Measurements from ENCODE around the gene FIBP. TPM values are rescaled to one million over a fixed set of nuclear protein-coding genes. Genes with fewer than 3 reads are reported as not detected.
A peak's percentile ranks its signal among the peaks of the same experiment; 100 is the strongest.

FIBP gene
- total and polyA plus RNA-seq, 2 donors (not counting 3 experiments of a cell fraction or from before 2014, with no cell fraction given): 105 to 162 TPM

DNA sequence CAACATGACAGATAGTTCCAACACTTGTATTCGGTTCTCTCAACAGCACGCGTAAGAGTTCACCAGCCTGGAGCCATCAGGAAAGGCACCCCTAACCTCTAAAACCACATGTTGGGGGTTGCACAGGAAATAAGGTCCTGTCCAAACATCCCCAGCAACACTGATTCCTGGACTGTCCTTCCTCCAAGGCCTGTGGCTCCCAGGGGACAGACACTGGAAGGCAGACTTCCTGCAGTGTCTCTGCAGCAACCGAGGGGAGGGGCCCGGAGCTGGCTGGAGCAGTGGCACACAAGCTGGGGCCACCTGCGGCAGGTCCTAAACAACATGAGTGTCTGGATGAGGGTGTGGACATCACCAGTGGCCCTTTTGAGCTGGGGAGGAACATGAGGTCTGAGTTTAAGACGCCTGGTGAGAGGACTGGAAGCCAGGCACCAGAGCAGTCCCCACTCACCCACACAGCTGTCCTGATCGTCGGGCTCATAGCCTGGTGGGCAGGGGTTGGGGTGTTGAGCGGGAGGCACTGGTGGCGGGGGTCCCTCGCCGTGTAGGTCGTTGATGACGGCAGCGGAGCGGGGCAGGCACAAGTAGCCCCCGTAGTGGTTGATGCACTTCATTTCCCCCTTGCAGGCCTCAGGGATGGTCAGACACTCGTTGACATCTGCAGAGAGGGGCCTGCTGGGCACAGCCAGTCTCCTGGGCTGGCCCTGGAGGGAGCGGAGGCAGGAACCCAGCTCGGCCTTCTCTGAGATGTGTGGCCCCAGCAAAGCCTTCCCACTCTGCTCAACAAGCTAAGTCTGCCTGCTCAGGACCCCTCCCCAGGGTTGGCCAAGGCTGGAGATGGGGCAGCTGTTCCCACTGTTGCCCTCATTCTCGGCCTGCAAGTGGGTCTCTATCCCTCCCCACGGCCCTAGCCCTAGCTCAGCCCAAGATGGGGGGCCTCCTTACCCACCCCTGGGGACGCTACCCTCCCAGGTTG is 17.3 kb downstream of the FIBP start:
- DNase-seq (ENCODE audit: low read depth, low spot score) (no peak), FAIRE-seq (no peak)
- Histone ChIP-seq H3K27ac (ENCODE audit: insufficient read depth, low read depth, low read length) (peak overlapping the region; percentile 52), H4K20me1 (replicated peaks; ENCODE audit: control insufficient read depth, extremely low read depth, insufficient read depth, low read length) (no peaks in the 10 kb centered on the region), H3K27me3 (ENCODE audit: control insufficient read depth in 2 of 2, insufficient read depth in 2 of 2, low read length in 2 of 2) (no peaks in the 10 kb centered on the region), H3K4me3 (replicated peaks in 1 of 3; ENCODE audit: insufficient read depth in 1 of 3, low read depth in 1 of 3, low read length in 3 of 3) (no peak overlapping the region), H3K9me3 (replicated peaks; ENCODE audit: control insufficient read depth, insufficient read depth, low read length) (no peaks in the 10 kb centered on the region), H3K4me2 (ENCODE audit: insufficient read depth, low read length) (peak overlapping the region; percentile 57), H3K79me2 (ENCODE audit: control insufficient read depth, insufficient read depth, low read length) (peaks cover 2% of the 10 kb centered on the region), H3K36me3 (ENCODE audit: control insufficient read depth in 2 of 2, extremely low read depth in 1 of 2, insufficient read depth in 2 of 2, low read length in 2 of 2) (peaks cover 0 to 21% of the 10 kb centered on the region in 2 experiments), H3K9ac (replicated peaks; ENCODE audit: extremely low read depth, insufficient read depth, low read length) (no peak overlapping the region), H2AFZ (ENCODE audit: low read depth, low read length) (no peak overlapping the region), H3K4me1 (ENCODE audit: control insufficient read depth, extremely low read depth, insufficient read depth, low read length) (peaks cover 17% of the 10 kb centered on the region), H3K9me1 (replicated peaks; ENCODE audit: control insufficient read depth, extremely low read depth, insufficient read depth, low read length) (no peaks in the 10 kb centered on the region)
- POLR2A ChIA-PET: interaction anchor here (0.9 to 1.9 kb wide), 5 partner anchors 8 to 20 kb away, joined by 3 to 19 read pairs (median 4); partner anchors contain the start of genes CCDC85B, CFL1 and MUS81
- intact Hi-C loops (cut with micrococcal nuclease): no loop called here
- TSS peak; percentile 2 for BruUV-seq (replicated peaks)
- dilution Hi-C loops (cut with MboI; ENCODE audit: extremely low pct_ligation_motif_present, low sequenced_read_pairs): no loop called here
- TF ChIP-seq JUN (IDR thresholded peaks at IDR 0.05; ENCODE audit: borderline replicate concordance, insufficient read depth, insufficient read length, low read depth) (no peak), MYC (IDR thresholded peaks at IDR 0.05; ENCODE audit: low read depth, low read length) (no peak), EZH2 (IDR thresholded peaks at IDR 0.05; ENCODE audit: borderline replicate concordance, low read depth, low read length, severe bottlenecking) (no peak), FOS (IDR thresholded peaks at IDR 0.05; ENCODE audit: borderline replicate concordance, insufficient read depth, low read length) (no peak), GATA2 (IDR thresholded peaks at IDR 0.05; ENCODE audit: insufficient read depth, insufficient read length, low read depth, low read length) (no peak), CTCF (IDR thresholded peaks at IDR 0.05; ENCODE audit: extremely low read depth in 1 of 2, insufficient read depth in 1 of 2, low read depth in 1 of 2, low read length in 2 of 2) (no peak), POLR2A (IDR thresholded peaks at IDR 0.05; ENCODE audit: low read depth, low read length) (no peak), POLR2AphosphoS5 (IDR thresholded peaks at IDR 0.05; ENCODE audit: insufficient read depth, low read depth, low read length) (no peak), MAX (IDR thresholded peaks at IDR 0.05; ENCODE audit: insufficient read depth, insufficient read length) (no peak)
- CTCF ChIA-PET: interaction anchor here (0.7 to 7.1 kb wide), 10 partner anchors 11 to 117 kb away, joined by 3 to 73 read pairs (median 4); partner anchors contain the start of genes AP5B1, CCDC85B, CFL1 and FIBP
